ENCODE measurements around the gene FOXG1.

The FOXG1 gene

DNA sequence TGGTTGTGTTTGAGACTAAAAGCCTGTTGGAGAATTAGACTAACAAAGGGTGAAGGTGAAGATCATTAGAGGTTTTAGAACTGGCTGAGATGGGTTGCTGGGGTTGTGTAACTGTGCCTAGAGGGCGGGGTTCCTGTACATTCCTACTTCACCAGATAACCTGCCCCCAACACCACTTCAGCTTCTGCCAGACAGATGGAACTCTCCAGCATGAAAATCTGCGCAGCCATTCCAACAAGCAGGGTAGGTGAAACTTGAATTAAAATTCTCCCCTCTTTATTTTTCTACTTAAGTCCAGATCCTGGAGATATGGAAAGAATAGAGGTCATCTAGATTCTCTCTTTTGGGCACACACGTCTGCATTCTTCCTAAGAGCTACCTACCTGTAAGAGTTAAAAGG, 6.0 kb downstream of the FOXG1 start:
- H3K36me3 ChIP-seq, result no peaks in the 10 kb centered on the region
- TF ChIP-seq, protein P1, sequence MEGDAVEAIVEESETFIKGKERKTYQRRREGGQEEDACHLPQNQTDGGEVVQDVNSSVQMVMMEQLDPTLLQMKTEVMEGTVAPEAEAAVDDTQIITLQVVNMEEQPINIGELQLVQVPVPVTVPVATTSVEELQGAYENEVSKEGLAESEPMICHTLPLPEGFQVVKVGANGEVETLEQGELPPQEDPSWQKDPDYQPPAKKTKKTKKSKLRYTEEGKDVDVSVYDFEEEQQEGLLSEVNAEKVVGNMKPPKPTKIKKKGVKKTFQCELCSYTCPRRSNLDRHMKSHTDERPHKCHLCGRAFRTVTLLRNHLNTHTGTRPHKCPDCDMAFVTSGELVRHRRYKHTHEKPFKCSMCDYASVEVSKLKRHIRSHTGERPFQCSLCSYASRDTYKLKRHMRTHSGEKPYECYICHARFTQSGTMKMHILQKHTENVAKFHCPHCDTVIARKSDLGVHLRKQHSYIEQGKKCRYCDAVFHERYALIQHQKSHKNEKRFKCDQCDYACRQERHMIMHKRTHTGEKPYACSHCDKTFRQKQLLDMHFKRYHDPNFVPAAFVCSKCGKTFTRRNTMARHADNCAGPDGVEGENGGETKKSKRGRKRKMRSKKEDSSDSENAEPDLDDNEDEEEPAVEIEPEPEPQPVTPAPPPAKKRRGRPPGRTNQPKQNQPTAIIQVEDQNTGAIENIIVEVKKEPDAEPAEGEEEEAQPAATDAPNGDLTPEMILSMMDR (IDR thresholded peaks at IDR 0.05; ENCODE audit: low read depth, low read length), result no peak
- H3K27me3 ChIP-seq (ENCODE audit: insufficient read depth, low read depth, severe bottlenecking), result no peaks in the 10 kb centered on the region
- no peak overlapping the region for H3K4me3 ChIP-seq (ENCODE audit: low read depth, low read length)
- H3K27ac ChIP-seq, result no peak overlapping the region
- DNase-seq, result no peak
- peaks cover 5% of the 10 kb centered on the region for H3K9me3 ChIP-seq (ENCODE audit: severe bottlenecking)

DNA sequence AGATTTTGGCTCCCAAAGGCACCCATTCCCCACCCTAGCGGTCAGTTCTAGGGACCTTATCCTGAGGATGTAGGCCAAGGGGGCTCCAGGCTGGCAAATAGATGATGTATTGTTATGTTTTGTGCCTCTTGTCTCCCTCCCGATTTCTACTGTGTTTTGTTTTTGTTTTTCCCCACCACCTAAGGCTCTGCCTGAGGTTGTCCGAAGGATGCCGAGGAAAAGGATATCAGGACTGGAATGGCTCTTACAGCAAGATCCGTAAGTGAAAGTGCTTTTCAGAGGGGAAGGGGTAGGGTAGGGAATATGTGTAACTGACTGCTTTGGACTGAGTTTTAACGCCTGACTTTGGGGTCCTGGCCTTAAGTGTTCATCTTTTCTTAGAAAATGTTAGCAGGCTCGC, 6.6 kb downstream of the FOXG1 start:
- Histone ChIP-seq H3K36me3 (no peaks in the 10 kb centered on the region), H3K9me3 (ENCODE audit: severe bottlenecking) (peaks cover under 1% of the 10 kb centered on the region), H3K27ac (no peak overlapping the region), H3K4me3 (ENCODE audit: low read depth, low read length) (no peak overlapping the region), H3K27me3 (ENCODE audit: insufficient read depth, low read depth, severe bottlenecking) (no peaks in the 10 kb centered on the region)
- TF ChIP-seq, protein P1 (IDR thresholded peaks at IDR 0.05; ENCODE audit: low read depth, low read length), result no peak
- no peak for DNase-seq

DNA sequence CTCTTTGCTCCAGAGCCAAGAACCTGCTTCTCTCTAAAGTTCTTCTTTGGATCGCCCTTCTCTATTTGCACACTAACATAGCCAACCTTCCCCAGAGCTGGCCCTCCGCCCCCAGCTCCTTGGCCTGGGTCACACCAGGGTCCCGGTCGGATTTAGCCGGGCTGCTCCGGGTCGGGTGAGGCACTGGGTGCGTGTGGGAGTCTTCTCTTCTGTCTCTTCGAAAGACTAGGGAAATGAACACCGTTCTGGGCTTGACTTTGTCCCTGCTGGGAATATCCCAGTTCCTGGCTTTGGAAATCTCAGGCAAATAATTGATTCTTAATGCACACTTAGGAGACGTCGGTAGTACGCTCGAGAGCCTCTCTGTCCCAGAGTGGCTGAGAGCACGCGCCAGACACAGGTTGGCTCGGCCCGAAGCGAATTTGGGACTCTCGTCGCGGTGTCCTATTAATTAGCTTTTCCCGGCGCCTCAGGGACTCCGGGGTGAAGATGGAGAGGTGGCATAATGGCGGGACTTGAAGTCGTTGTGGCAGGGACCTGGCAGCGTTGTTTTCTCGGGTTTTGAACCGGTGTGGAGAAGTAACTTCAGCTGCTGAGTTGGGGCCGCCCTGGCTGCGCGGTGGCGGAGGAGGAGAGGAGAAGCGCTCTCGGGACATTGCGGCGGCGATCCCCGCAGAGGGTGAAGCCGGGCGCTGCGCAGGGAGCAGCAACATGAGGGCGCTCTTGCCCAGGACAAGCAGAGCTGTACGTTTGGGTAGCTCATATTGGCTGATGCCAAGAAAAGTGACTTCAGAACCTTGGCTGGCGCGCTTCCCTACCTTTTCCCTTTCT, 7.5 kb downstream of the FOXG1 start:
- TF ChIP-seq, protein P1 (IDR thresholded peaks at IDR 0.05; ENCODE audit: low read depth, low read length), result peak; percentile 97
- Histone ChIP-seq H3K4me3 (ENCODE audit: low read depth, low read length) (peak overlapping the region; percentile 55), H3K36me3 (no peaks in the 10 kb centered on the region), H3K27me3 (ENCODE audit: insufficient read depth, low read depth, severe bottlenecking) (no peaks in the 10 kb centered on the region), H3K27ac (no peak overlapping the region), H3K9me3 (ENCODE audit: severe bottlenecking) (no peaks in the 10 kb centered on the region)
- peak; percentile 89 for DNase-seq

DNA sequence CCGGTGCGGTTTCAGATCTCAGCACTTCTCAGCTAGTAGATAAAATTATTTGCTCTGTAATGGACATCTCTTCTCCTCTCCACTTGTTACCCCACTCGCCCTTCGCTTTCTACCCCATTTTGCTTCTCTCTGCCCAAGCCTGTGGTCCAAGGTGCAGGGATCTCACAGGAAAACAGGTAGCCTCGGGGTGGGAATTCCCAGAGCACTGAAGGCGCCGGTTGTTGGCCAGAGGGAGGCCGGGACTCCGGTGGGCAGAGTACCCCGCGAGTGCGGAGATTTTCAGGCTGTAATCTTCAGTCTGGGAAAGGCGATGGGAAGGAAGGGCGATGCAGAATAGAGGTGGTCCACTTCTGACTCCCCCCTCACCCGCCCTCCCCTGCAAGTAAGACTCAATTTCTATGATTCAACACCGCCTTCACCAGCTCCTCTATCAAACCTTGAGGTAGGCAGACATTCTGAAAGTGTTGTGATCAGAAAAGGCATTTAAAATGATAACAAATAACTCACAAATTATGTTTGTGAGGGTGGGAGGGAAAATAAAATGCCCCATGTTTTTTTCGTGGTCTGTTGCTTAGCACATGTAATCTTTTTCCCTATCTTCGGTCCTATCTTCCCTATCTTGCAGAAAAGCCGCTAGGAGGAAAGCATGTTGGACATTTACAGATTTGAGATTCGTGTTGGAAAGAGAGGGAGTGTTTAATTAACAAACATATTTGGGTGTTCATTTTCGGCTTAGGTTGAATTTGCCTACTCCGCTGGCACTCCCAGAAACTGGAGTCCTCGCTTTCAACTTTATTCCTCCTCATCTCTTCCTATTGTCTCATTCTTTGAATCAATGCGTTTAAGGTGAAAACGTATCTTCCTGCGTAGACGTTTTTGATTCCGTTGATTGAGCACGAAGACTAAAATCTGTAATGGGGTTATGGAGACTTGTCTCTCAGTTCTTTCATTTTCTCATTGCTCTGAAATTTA, 8.5 kb downstream of the FOXG1 start:
- Histone ChIP-seq H3K9me3 (ENCODE audit: severe bottlenecking) (no peaks in the 10 kb centered on the region), H3K27me3 (ENCODE audit: insufficient read depth, low read depth, severe bottlenecking) (no peaks in the 10 kb centered on the region), H3K27ac (no peak overlapping the region), H3K36me3 (no peaks in the 10 kb centered on the region), H3K4me3 (ENCODE audit: low read depth, low read length) (no peak overlapping the region; the same call in 1 of the 2 replicates)
- DNase-seq, result no peak
- TF ChIP-seq, protein P1 (IDR thresholded peaks at IDR 0.05; ENCODE audit: low read depth, low read length), result no peak

DNA sequence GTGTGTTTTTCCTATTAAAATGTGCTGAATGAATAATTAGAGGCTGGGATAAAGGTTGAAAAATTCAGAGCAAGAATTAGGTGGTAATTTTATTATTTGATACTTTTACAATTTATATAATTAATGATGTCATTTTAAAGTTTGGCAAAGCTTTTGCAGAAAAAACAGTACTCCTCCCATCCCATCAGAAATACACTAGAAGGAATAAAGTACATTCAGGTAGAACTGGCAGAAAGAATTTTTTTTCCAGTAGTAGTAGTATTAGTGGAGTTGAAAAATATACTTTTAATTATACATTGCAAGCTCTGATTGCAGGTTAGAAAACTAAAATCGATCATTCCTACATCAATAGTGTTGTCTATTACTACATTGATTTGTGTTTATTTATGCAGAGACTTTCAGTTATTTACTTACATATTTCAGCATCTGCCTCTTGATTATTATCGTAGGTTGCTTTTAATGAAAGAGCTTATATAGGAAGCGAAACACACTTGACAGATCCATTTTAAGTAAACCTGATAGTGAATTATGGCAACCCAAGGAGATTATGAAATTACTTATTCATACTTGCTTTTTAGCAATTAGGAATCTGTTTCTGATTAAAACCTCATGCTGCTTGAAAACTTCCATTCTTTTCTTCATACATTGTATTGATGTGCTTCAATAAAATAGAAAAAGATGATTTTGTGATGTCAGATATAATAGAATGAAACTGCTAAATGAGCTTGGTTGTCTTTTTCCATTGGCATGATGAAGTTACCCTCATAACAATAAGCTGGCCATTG, 10.1 kb downstream of the FOXG1 start:
- no peaks in the 10 kb centered on the region for H3K27me3 ChIP-seq (ENCODE audit: insufficient read depth, low read depth, severe bottlenecking)
- no peaks in the 10 kb centered on the region for H3K9me3 ChIP-seq (ENCODE audit: severe bottlenecking)
- H3K4me3 ChIP-seq (ENCODE audit: low read depth, low read length), result no peak overlapping the region
- H3K27ac ChIP-seq, result no peak overlapping the region
- TF ChIP-seq, protein P1 (IDR thresholded peaks at IDR 0.05; ENCODE audit: low read depth, low read length), result no peak
- no peak for DNase-seq
- H3K36me3 ChIP-seq, result no peaks in the 10 kb centered on the region
